HEK293T (cell line): ENCODE results near the gene PPIL4.

ENCODE experiments used
- CTCF ChIA-PET: fragments of 350-600 bp; formaldehyde crosslinking; extraction: SDS; loops from one replicate; lab custom pipeline; 2021; ENCODE audit warnings: antibody characterized with exemption, inconsistent platforms; lab: Yijun Ruan, JAX
- POLR2A ChIA-PET: fragments of 350-600 bp; formaldehyde crosslinking; extraction: SDS; loops from one replicate; lab custom pipeline; 2020; ENCODE audit warnings: antibody characterized with exemption, inconsistent platforms; lab: Yijun Ruan, JAX
- DNase-seq: peaks from one replicate; pipeline ENCODE4 v3.0.0; 2012; ENCODE audit warnings: mixed read lengths; ENCODE audit errors: extremely low spot score
- ARNT ChIP-seq: fragments of 450-650 bp; IDR thresholded peaks from 2 replicates; pipeline ENCODE4 v1.6.1; 2017; ENCODE audit warnings: mild to moderate bottlenecking
- BHLHE40 ChIP-seq: fragments of 450-650 bp; IDR thresholded peaks from 2 replicates; pipeline ENCODE4 v1.6.1; 2016; ENCODE audit warnings: mild to moderate bottlenecking, moderate library complexity, borderline replicate concordance
- CTBP1 ChIP-seq: fragments of 450-650 bp; IDR thresholded peaks from 2 replicates; pipeline ENCODE4 v1.6.1; 2016; ENCODE audit warnings: borderline replicate concordance
- ELF4 ChIP-seq: fragments of 450-650 bp; IDR thresholded peaks from 2 replicates; pipeline ENCODE4 v1.6.1; 2017; ENCODE audit warnings: antibody characterized with exemption
- FOXA1 ChIP-seq: fragments of 450-650 bp; IDR thresholded peaks from 2 replicates; pipeline ENCODE4 v1.6.1; 2016; ENCODE audit warnings: mild to moderate bottlenecking
- FOXK2 ChIP-seq: fragments of 450-650 bp; IDR thresholded peaks from 2 replicates; pipeline ENCODE4 v1.6.1; 2016; ENCODE audit warnings: mild to moderate bottlenecking
- FOXM1 ChIP-seq: fragments of 450-650 bp; IDR thresholded peaks from 2 replicates; pipeline ENCODE4 v1.6.1; 2017; ENCODE audit warnings: mild to moderate bottlenecking, borderline replicate concordance
- HDGF ChIP-seq: fragments of 450-650 bp; IDR thresholded peaks from 2 replicates; pipeline ENCODE4 v1.6.1; 2017; ENCODE audit warnings: antibody characterized with exemption, borderline replicate concordance
- L3MBTL2 ChIP-seq: fragments of 450-650 bp; conservative IDR thresholded peaks from 2 replicates; pipeline ENCODE4 v1.6.1; 2016; ENCODE audit warnings: mild to moderate bottlenecking
- LEF1 ChIP-seq: fragments of 450-650 bp; IDR thresholded peaks from 2 replicates; pipeline ENCODE4 v1.6.1; 2017; ENCODE audit warnings: mild to moderate bottlenecking, borderline replicate concordance
- NFRKB ChIP-seq: fragments of 450-650 bp; IDR thresholded peaks from 2 replicates; pipeline ENCODE4 v1.6.1; 2016; ENCODE audit warnings: mild to moderate bottlenecking, moderate library complexity
- PKNOX1 ChIP-seq: fragments of 450-650 bp; IDR thresholded peaks from 2 replicates; pipeline ENCODE4 v1.6.1; 2016
- SP1 ChIP-seq: fragments of 450-650 bp; IDR thresholded peaks from 2 replicates; pipeline ENCODE4 v1.6.1; 2017
- SUZ12 ChIP-seq: fragments of 450-650 bp; IDR thresholded peaks from 2 replicates; pipeline ENCODE4 v1.6.1; 2016; ENCODE audit warnings: mild to moderate bottlenecking
- TARDBP ChIP-seq: fragments of 450-650 bp; IDR thresholded peaks from 2 replicates; pipeline ENCODE4 v1.6.1; 2016
- ZNF384 ChIP-seq: fragments of 450-650 bp; IDR thresholded peaks from 2 replicates; pipeline ENCODE4 v1.6.1; 2016

Gene PPIL4

GRCh38 chr6:149493761-149494320, 52.0 kb downstream of the PPIL4 start:
- ChIA-PET POLR2A (no interaction called here), CTCF (no interaction called here)
- TF ChIP-seq CTBP1 = no peak
- no peak for TF ChIP-seq PKNOX1
- no peak for TF ChIP-seq HDGF
- TF ChIP-seq FOXK2 = no peak
- TF ChIP-seq L3MBTL2 = no peak
- TF ChIP-seq ELF4 = no peak
- TF ChIP-seq SP1 = no peak
- no peak for TF ChIP-seq NFRKB
- TF ChIP-seq FOXM1 = no peak
- DNase-seq = no peak

GRCh38 chr6:149492798-149493343, 53.0 kb downstream of the PPIL4 start:
- no peak for DNase-seq
- CTCF ChIA-PET = no interaction called here

GRCh38 chr6:149489967-149490366, 55.9 kb downstream of the PPIL4 start:
- ChIA-PET CTCF (no interaction called here), POLR2A (no interaction called here)
- no peak for DNase-seq
- TF ChIP-seq SP1 (no peak), FOXM1 (no peak), BHLHE40 (no peak), ZNF384 (no peak), LEF1 (no peak)

More at GRCh38 chr6:149492798-149493343, 53.0 kb downstream of the PPIL4 start:
- POLR2A ChIA-PET = no interaction called here
- TF ChIP-seq FOXM1 (no peak), NFRKB (no peak), ARNT (no peak), TARDBP (no peak), FOXK2 (no peak), CTBP1 (no peak), SP1 (no peak), LEF1 (no peak), PKNOX1 (no peak), HDGF (no peak), SUZ12 (no peak), L3MBTL2 (no peak), ELF4 (no peak), BHLHE40 (no peak), FOXA1 (no peak), ZNF384 (no peak)

GRCh38 chr6:149488815-149489214, 57.0 kb downstream of the PPIL4 start:
- no peak for TF ChIP-seq L3MBTL2
- no peak for TF ChIP-seq ZNF384
- DNase-seq = no peak
- ChIA-PET CTCF (no interaction called here), POLR2A (no interaction called here)

- no peak for TF ChIP-seq FOXA1
- no peak for TF ChIP-seq HDGF
- no peak for DNase-seq
- ChIA-PET POLR2A (no interaction called here), CTCF (no interaction called here)
These were observed 58.5 kb downstream of the PPIL4 start for GRCh38 chr6:149487316-149487715.

- DNase-seq = no peak
- TF ChIP-seq PKNOX1 (peak; percentile 58), ZNF384 (0 out of 2 replicates have a peak, but pooled peaks have one; percentile 10), FOXK2 (no peak)
- CTCF ChIA-PET = no interaction called here
- POLR2A ChIA-PET = no interaction called here
These were observed 60.8 kb downstream of the PPIL4 start, which contains the start of gene ZC3H12D for GRCh38 chr6:149484733-149485700. ZC3H12D (minus strand) TSS chr6:149485014; CDS start chr6:149474543, 10,471 bp downstream.
